ENCODE data around the gene NSMCE1. TPM values are rescaled to one million over a fixed set of nuclear protein-coding genes. Genes with fewer than 3 reads are reported as not detected.

The NSMCE1 gene
- total and polyA plus RNA-seq, 2 of the 8 experiments (the other 6 are each of a cell fraction or from before 2014, with no cell fraction given), result 8.1 to 16.6 TPM

GRCh38 chr16:27234171-27234570, 34.4 kb downstream of the NSMCE1 start:
- H3K79me1 ChIP-seq (ENCODE audit: low read depth, low read length), result no peaks in the 10 kb centered on the region
- no peaks in the 10 kb centered on the region for H3K27me3 ChIP-seq (replicated peaks in 1 of 4; ENCODE audit: control insufficient read depth in 3 of 4, extremely low read depth in 1 of 4, insufficient read depth in 3 of 4, low read length in 3 of 4)
- 88% methylated on average over 8 of the region's 8 CpGs; no CpG with 5 or more reads in 1 of the 2 experiments for WGBS, 2 experiments (ENCODE audit: extremely low coverage in 1 of 2, insufficient coverage in 1 of 2, insufficient read length in 1 of 2, insufficient replicate concordance in 2 of 2, low coverage in 1 of 2, low lambda C conversion rate in 2 of 2, missing lambda C conversion rate in 1 of 2)
- H2AFZ ChIP-seq (ENCODE audit: low read length), result no peak overlapping the region
- H3K4ac ChIP-seq (replicated peaks; ENCODE audit: insufficient read length, low read depth, low read length), result no peak overlapping the region
- no peaks in the 10 kb centered on the region; a peak in 1 of 7 replicates for H3K4me1 ChIP-seq (replicated peaks in 1 of 4; ENCODE audit: control insufficient read depth in 3 of 4, insufficient read depth in 4 of 4, low read length in 3 of 4)
- no peaks in the 10 kb centered on the region for H3K9me3 ChIP-seq (ENCODE audit: insufficient read depth in 2 of 2, low read depth in 1 of 2, low read length in 1 of 2)
- no peak overlapping the region for H3K56ac ChIP-seq (replicated peaks; ENCODE audit: insufficient read length, low read depth, low read length)
- no peak overlapping the region for H2BK12ac ChIP-seq (ENCODE audit: low read depth, low read length)
- H3K9ac ChIP-seq (replicated peaks in 1 of 4; ENCODE audit: extremely low read depth in 1 of 4, low read depth in 3 of 4, low read length in 3 of 4), result no peak overlapping the region
- H3K79me2 ChIP-seq (ENCODE audit: control insufficient read depth in 1 of 2, insufficient read depth in 2 of 2, low read length in 2 of 2), result no peaks in the 10 kb centered on the region
- H3K23ac ChIP-seq (ENCODE audit: insufficient read length), result no peak overlapping the region
- no peak overlapping the region for H4K91ac ChIP-seq (replicated peaks; ENCODE audit: insufficient read length, low read length)
- no peak overlapping the region for H2BK5ac ChIP-seq (ENCODE audit: low read depth, low read length)
- ChIA-PET CTCF (ENCODE audit: partially characterized antibody) (interaction anchor here (0.8 to 17.4 kb wide), 32 partner anchors 9 to 230 kb away, joined by 3 to 241 read pairs (median 5); no protein-coding TSS in a partner anchor), POLR2A (ENCODE audit: partially characterized antibody) (interaction anchor here (0.8 to 1.3 kb wide), 3 partner anchors 10 to 121 kb away, joined by 3 read pairs; no protein-coding TSS in a partner anchor)
- peaks cover 0 to 1% of the 10 kb centered on the region in 2 experiments for H4K20me1 ChIP-seq (replicated peaks in 1 of 2; ENCODE audit: control insufficient read depth in 1 of 2, insufficient read depth in 2 of 2, low read length in 2 of 2)
- no peak overlapping the region for H2BK120ac ChIP-seq (replicated peaks; ENCODE audit: low read depth, low read length)
- TF ChIP-seq GABPA (IDR thresholded peaks at IDR 0.05; ENCODE audit: borderline replicate concordance, insufficient read depth, low read length), result no peak
- no peak for TF ChIP-seq JUN (IDR thresholded peaks at IDR 0.05; ENCODE audit: low read depth, low read length)
- no peak overlapping the region for H2BK15ac ChIP-seq (ENCODE audit: low read length)
- H3K14ac ChIP-seq (ENCODE audit: insufficient read length), result no peak overlapping the region
- FAIRE-seq (no peak), DNase-seq (ENCODE audit: low read depth in 1 of 2, low spot score in 2 of 2) (no peak)
- H3K27ac ChIP-seq (ENCODE audit: low read depth, low read length), result no peak overlapping the region
- H3K4me3 ChIP-seq (ENCODE audit: extremely low read depth in 1 of 4, insufficient read depth in 2 of 4, low read depth in 3 of 4, low read length in 4 of 4), result no peak overlapping the region
- H3K23me2 ChIP-seq (ENCODE audit: low read depth, low read length), result no peaks in the 10 kb centered on the region
- no peak overlapping the region for H3K4me2 ChIP-seq (ENCODE audit: insufficient read depth in 1 of 2, low read depth in 2 of 2, low read length in 2 of 2)
- no peak overlapping the region for H4K8ac ChIP-seq (ENCODE audit: extremely low read depth, insufficient read depth, low read length)
- no peak overlapping the region for H4K5ac ChIP-seq (ENCODE audit: insufficient read length, low read depth, low read length)
- no peak overlapping the region for H2AK5ac ChIP-seq (ENCODE audit: low read depth, low read length)
- 0 out of 8 replicates have a peak, but pooled peaks cover 0 to 3% (median 0%) of the 10 kb centered on the region in 4 experiments for H3K36me3 ChIP-seq (ENCODE audit: control insufficient read depth in 2 of 4, insufficient read depth in 4 of 4, low read length in 3 of 4)
- no peak overlapping the region for H3K18ac ChIP-seq (ENCODE audit: extremely low read depth, low read length)
- no peak overlapping the region for H2BK20ac ChIP-seq (ENCODE audit: low read length)

Measured in H1 (cell line).